Ovary (tissue), 3 donors: Measurements from ENCODE around the gene KMT5C.

Experiments used
- CTCF ChIP-seq, 3 donors: fragments of 450-650 bp in 2 of 3; fragments of 200-600 bp in 1 of 3; IDR thresholded peaks; one replicate each; pipeline versions ENCODE4 v1.5.1 to v1.8.0; 2016 to 2022; ENCODE audit warnings: antibody characterized with exemption in 3 of 3, mild to moderate bottlenecking in 1 of 3
- POLR2A ChIP-seq: fragments of 450-650 bp; IDR thresholded peaks from one replicate; pipeline ENCODE4 v1.6.1; 2017; ENCODE audit warnings: antibody characterized with exemption, mild to moderate bottlenecking, moderate library complexity
- donor health status: DM: no; HTN: no; CAD: no.

GRCh38 chr19:55389386-55390317 lies 50.0 kb downstream of the KMT5C start:
- TF ChIP-seq POLR2A, result no peak
- TF ChIP-seq CTCF (IDR thresholded peaks at IDR 0.05), result no peak
